Adipocyte (in vitro differentiated cells): Measurements from ENCODE around the gene SP6.

Source experiments
- DNase-seq: peaks from one replicate; pipeline ENCODE4 v3.0.0-alpha.2; 2015; ENCODE audit warnings: low read depth
- H3K27me3 ChIP-seq: replicated peaks from 2 replicates; pipeline ENCODE4 v1.7.0; 2013; ENCODE audit warnings: mild to moderate bottlenecking, low read length, moderate library complexity; ENCODE audit not compliant: control insufficient read depth, insufficient read depth
- H3K36me3 ChIP-seq: 2 replicates; pipeline ENCODE4 v1.7.0; 2013; ENCODE audit warnings: low read length, mild to moderate bottlenecking, moderate library complexity; ENCODE audit not compliant: control insufficient read depth, insufficient read depth, severe bottlenecking
- H3K4me1 ChIP-seq: 2 replicates; pipeline ENCODE4 v1.7.0; 2013; ENCODE audit warnings: mild to moderate bottlenecking, low read length, moderate library complexity; ENCODE audit not compliant: control insufficient read depth, insufficient read depth
- H3K4me3 ChIP-seq: 2 replicates; pipeline ENCODE4 v1.7.0; 2013; ENCODE audit warnings: mild to moderate bottlenecking, low read length, moderate library complexity
- H3K9ac ChIP-seq: 2 replicates; pipeline ENCODE4 v1.7.0; 2013; ENCODE audit warnings: mild to moderate bottlenecking, low read length, moderate library complexity
- H3K9me3 ChIP-seq: 2 replicates; pipeline ENCODE4 v1.7.0; 2013; ENCODE audit warnings: mild to moderate bottlenecking, low read length, moderate library complexity; ENCODE audit not compliant: control insufficient read depth

Gene SP6

GRCh38 chr17:47829870-47830269, 21.1 kb downstream of the SP6 start:
- H3K9me3 ChIP-seq = no peaks in the 10 kb centered on the region
- H3K4me3 ChIP-seq = peak overlapping the region; percentile 97
- H3K9ac ChIP-seq = peak overlapping the region; percentile 94
- peaks cover 38% of the 10 kb centered on the region for H3K36me3 ChIP-seq
- H3K27me3 ChIP-seq = no peaks in the 10 kb centered on the region
- H3K4me1 ChIP-seq = peaks cover 17% of the 10 kb centered on the region
- DNase-seq = no peak

- Histone ChIP-seq H3K27me3 (no peaks in the 10 kb centered on the region), H3K4me1 (peaks cover 13% of the 10 kb centered on the region), H3K4me3 (no peak overlapping the region), H3K9me3 (no peaks in the 10 kb centered on the region), H3K36me3 (peaks cover 44% of the 10 kb centered on the region), H3K9ac (no peak overlapping the region)
- DNase-seq = no peak
Measured at GRCh38 chr17:47823519-47823918, 27.4 kb downstream of the SP6 start.

- H3K9me3 ChIP-seq = no peaks in the 10 kb centered on the region
- peaks cover 39% of the 10 kb centered on the region for H3K36me3 ChIP-seq
- H3K27me3 ChIP-seq = no peaks in the 10 kb centered on the region
- DNase-seq = no peak
- no peak overlapping the region for H3K4me3 ChIP-seq
- H3K4me1 ChIP-seq = peaks cover 13% of the 10 kb centered on the region
- H3K9ac ChIP-seq = no peak overlapping the region
Measured at GRCh38 chr17:47822785-47823184, 28.2 kb downstream of the SP6 start.

DNA sequence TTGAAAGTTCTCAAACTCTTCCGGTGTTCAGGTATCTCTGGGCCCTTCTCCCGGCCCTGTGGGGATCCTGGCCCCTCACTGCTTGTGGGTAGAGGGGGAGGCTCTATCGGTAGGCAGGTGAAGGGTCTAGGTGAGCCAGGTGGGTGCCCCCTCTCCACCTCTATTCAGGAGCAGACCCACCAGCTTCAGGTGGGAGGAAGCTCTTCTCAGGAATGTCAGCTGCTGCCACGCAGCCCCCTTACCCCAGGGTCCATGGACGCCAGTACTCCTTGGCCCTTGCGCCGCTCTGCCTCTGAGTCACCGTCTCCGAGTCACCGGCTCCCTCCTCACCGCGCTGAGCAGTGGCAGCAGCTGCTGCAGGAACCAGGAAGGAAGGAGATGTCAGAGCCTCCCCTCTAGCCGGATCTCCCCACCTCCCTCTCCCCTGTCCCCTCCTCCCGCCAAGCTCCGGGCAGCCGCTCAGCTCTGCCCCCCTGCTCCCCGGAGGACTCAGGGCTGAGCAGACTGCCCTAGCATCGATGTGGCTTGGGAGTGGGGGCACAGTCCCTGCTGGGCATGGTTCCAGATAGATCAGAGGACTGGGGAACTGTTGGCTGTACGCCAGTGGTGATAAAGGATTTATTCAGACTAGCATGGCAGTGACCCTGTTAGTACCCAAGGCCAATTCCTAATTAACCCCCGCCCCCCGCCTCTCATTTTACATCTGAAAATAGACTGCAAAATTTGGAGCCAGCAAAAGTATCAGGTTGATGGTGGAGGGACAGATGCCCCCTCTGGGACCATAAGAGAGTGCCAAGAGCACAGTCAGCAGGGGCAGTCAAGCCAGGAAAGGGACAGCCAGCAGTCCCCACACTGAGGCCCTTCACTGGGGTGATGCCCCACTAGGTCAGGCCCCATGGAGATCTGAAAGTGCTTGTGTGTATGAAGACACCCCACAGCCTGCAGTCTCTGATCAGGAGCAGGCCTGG, 29.3 kb downstream of the SP6 start, which contains the start of gene OSBPL7:
Gene OSBPL7, minus strand, starts transcription at position 371 of the 968 bp plus-strand sequence. CDS start 1,516 bp downstream, outside the sequence.
- peaks cover 13% of the 10 kb centered on the region for H3K4me1 ChIP-seq
- H3K36me3 ChIP-seq = peaks cover 31% of the 10 kb centered on the region
- H3K9me3 ChIP-seq = no peaks in the 10 kb centered on the region
- H3K4me3 ChIP-seq = peak within 1 kb of the TSS; percentile 79
- no peaks in the 10 kb centered on the region for H3K27me3 ChIP-seq
- peak; percentile 84 for DNase-seq
- H3K9ac ChIP-seq = peak within 1 kb of the TSS; percentile 66

GRCh38 chr17:47821031-47821423, 29.9 kb downstream of the SP6 start:
- Histone ChIP-seq H3K4me3 (peak overlapping the region; percentile 79), H3K9ac (peak overlapping the region; percentile 66), H3K36me3 (peaks cover 24% of the 10 kb centered on the region), H3K27me3 (no peaks in the 10 kb centered on the region), H3K4me1 (peaks cover 13% of the 10 kb centered on the region), H3K9me3 (no peaks in the 10 kb centered on the region)
- DNase-seq = no peak

DNA sequence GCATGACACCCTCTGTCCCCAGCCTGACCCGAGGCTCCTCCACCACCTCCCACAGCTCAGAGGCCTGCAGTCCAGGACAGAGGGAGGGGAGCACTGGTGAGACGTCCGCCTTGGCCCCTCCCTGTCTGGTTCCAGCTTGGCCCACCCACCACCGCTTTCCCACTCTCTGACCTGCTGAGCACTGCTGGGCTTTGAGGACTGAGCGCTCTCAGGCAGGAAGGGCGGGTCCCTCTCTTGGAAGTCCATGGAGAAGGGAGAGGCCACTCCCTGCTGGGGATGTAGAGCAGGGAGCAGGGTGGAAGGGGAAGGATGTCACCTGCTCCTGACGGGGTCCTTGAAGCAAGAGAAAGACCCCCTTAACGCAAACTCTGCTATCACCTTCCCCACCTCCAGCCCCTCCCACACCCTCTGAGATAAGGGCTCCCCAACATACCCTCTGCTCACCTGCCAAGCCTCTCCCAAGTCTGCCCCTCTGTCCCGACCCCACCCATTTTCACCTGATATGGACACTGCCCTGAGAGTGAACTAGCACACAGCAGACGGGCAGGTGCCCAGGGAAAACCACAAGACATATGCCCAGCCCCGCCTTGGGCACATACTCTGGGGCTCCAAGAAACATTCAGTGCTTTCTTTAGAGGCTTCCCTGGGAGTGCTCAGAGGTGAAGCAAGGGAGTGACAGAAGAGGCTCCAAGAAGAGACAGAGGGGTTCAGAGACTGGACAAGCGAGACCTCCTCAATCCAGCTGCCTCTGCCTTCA, 30.8 kb downstream of the SP6 start:
- DNase-seq = no peak
- no peak overlapping the region for H3K9ac ChIP-seq
- no peak overlapping the region for H3K4me3 ChIP-seq
- H3K27me3 ChIP-seq = no peaks in the 10 kb centered on the region
- H3K4me1 ChIP-seq = peaks cover 13% of the 10 kb centered on the region
- peaks cover 17% of the 10 kb centered on the region for H3K36me3 ChIP-seq
- no peaks in the 10 kb centered on the region for H3K9me3 ChIP-seq

DNA sequence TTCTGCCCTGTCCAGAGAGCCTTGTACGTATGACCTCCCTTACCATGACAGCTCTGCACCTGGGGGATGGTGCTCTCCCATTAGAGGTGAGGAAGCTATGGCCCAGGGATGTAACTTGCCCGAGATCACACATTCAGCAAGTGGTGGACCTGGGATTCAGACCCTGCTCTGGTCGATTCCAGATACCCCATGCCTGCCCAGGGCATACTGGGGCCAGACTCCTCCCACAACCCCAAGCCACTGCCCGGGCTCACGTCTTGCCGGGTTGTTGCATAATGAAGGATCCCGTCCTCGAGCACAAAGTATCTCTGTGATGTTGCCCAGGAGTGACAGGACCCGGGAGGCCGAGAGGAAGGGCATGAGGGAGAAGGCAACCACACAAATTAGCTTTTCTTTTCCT, 31.5 kb downstream of the SP6 start:
- Histone ChIP-seq H3K4me3 (no peak overlapping the region), H3K36me3 (peaks cover 15% of the 10 kb centered on the region)

DNA sequence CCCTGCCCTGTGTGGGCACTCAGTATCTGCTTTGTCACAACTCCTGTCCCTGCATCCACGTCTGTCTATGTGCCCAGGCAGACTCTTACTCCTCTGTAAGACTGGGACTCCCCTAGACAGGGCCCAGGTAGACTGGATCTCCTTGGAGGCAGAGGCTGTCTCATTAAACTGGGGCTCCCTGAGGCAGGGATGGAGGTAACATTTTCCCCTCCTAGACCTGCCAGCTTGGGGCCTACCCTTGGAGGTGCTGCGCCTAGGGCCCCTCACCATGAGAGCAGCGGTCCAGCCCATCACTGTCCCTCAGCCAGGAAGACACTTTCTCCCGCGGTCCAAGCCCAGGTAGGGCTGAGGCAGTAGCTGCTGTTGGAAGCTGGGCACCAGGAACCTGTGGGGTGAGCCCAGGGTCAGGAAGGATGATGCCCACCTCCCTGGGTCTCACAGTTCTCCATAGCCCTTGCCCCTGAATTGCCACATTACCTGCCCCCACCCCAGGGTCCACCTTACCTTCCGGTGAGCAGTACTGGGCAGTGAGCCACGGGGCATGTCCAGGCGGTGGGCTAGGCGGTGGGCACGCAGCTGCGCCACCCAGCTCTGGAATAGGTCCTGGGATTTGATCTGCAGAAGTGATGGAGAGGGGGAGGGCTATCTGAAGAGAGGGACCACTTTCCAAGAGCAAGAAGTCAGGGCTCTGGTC, 32.8 kb downstream of the SP6 start:
- Histone ChIP-seq H3K36me3 (peaks cover 1% of the 10 kb centered on the region), H3K27me3 (no peaks in the 10 kb centered on the region), H3K4me3 (no peak overlapping the region), H3K4me1 (peaks cover 13% of the 10 kb centered on the region), H3K9me3 (no peaks in the 10 kb centered on the region), H3K9ac (no peak overlapping the region)
- DNase-seq = no peak

More for the DNA sequence above, 31.5 kb downstream of the SP6 start:
- Histone ChIP-seq H3K27me3 (no peaks in the 10 kb centered on the region), H3K9me3 (no peaks in the 10 kb centered on the region), H3K4me1 (peaks cover 13% of the 10 kb centered on the region), H3K9ac (no peak overlapping the region)
- DNase-seq = no peak

- no peak overlapping the region for H3K4me3 ChIP-seq
- H3K36me3 ChIP-seq = no peaks in the 10 kb centered on the region
- no peaks in the 10 kb centered on the region for H3K27me3 ChIP-seq
- H3K4me1 ChIP-seq = peaks cover 8% of the 10 kb centered on the region
- no peaks in the 10 kb centered on the region for H3K9me3 ChIP-seq
- no peak for DNase-seq
- no peak overlapping the region for H3K9ac ChIP-seq
Measured at GRCh38 chr17:47816947-47817346, 34.0 kb downstream of the SP6 start.

GRCh38 chr17:47816111-47816735, 34.7 kb downstream of the SP6 start:
- H3K9me3 ChIP-seq = no peaks in the 10 kb centered on the region
- H3K4me1 ChIP-seq = peaks cover 4% of the 10 kb centered on the region
- H3K27me3 ChIP-seq = no peaks in the 10 kb centered on the region
- H3K4me3 ChIP-seq = no peak overlapping the region
- H3K36me3 ChIP-seq = no peaks in the 10 kb centered on the region
- DNase-seq = no peak
- H3K9ac ChIP-seq = no peak overlapping the region
